OCI-LY1 (cell line): ENCODE data around the gene CPLANE2.

Experiments
- CTCF ChIP-seq: fragments of 200-600 bp; sonication (generic), shearing (Covaris generic); IDR thresholded peaks from 2 replicates; pipeline ENCODE4 v1.5.1; 2017; ENCODE audit warnings: mild to moderate bottlenecking, antibody characterized with exemption, low read length, moderate library complexity, mixed read lengths
- EZH2 ChIP-seq: fragments of 200-600 bp; sonication (generic), shearing (Covaris generic); IDR thresholded peaks from 2 replicates; pipeline ENCODE4 v1.8.0; 2017; ENCODE audit warnings: borderline replicate concordance, mixed run types, mild to moderate bottlenecking, antibody characterized with exemption, low read length, moderate library complexity, mixed read lengths

GRCh38 chr1:16235347-16235746 is 1.6 kb downstream of the CPLANE2 start:
- TF ChIP-seq CTCF (no peak), EZH2 (no peak)
